ENCODE data around the gene PPP1R14C. TPM values are rescaled to one million over a fixed set of nuclear protein-coding genes. Genes with fewer than 3 reads are reported as not detected.

PPP1R14C gene
- total and polyA plus RNA-seq, 10 of the 15 experiments (the other 5 are each of a cell fraction or from before 2014, with no cell fraction given) = 0.07 to 1.6 (median 0.13) TPM; not detected in 4

DNA sequence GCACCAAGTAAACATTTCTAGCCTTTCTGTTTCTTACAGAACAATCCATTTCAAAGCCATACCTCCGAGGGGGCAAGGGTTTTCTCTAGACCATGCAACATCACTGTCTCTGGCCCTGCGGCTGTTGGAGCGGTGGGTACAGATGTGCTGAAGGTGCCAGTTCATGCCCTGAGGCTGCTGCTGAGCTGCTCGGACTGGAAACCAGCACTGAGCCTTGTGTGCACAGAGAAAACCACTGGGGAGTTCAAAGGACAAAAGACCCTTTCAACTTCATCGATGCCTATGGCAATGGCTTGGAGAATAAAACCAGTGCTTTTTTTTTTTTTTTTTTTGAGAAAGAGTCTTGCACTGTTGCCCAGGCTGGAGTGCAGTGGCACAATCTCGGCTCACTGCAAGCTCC is 132.6 kb downstream of the PPP1R14C start:
- intact Hi-C loops (cut with micrococcal nuclease; ENCODE audit: unreplicated experiment) (loop anchor here (2.0 kb wide), 1 partner anchor 27 kb away; no protein-coding TSS in a partner anchor), in situ Hi-C loops (cut with MboI) (no loop called here)
- H4K20me1 ChIP-seq (ENCODE audit: control insufficient read depth, insufficient read depth) = no peaks in the 10 kb centered on the region
- H3K79me2 ChIP-seq (ENCODE audit: control insufficient read depth, insufficient read depth, low read length) = no peaks in the 10 kb centered on the region
- ATAC-seq (no peak), DNase-seq (ENCODE audit: low read depth, low spot score) (no peak), FAIRE-seq (no peak)
- 41% methylated on average over 5 of the region's 6 CpGs for WGBS (ENCODE audit: insufficient coverage, insufficient replicate concordance, low lambda C conversion rate, missing lambda C conversion rate)
- H3K36me3 ChIP-seq (ENCODE audit: control insufficient read depth in 2 of 2, insufficient read depth in 2 of 2, low read length in 1 of 2) = no peaks in the 10 kb centered on the region
- no peaks in the 10 kb centered on the region for H3K27me3 ChIP-seq (replicated peaks in 1 of 2; ENCODE audit: control insufficient read depth in 2 of 2, insufficient read depth in 2 of 2, low read length in 1 of 2)
- no TSS peak for BruUV-seq (replicated peaks)
- no peak overlapping the region for H2AFZ ChIP-seq (ENCODE audit: control insufficient read depth, low read depth, low read length)
- ChIA-PET POLR2A (no interaction called here), SMC1A (ENCODE audit: uncharacterized antibody, unreplicated experiment) (no interaction called here), RAD21 (ENCODE audit: unreplicated experiment) (interaction anchor here (0.6 kb wide), 1 partner anchor 11 kb away, joined by 3 read pairs; no protein-coding TSS in a partner anchor), CTCF (no interaction called here)
- no peak overlapping the region for H3K4me2 ChIP-seq (ENCODE audit: control insufficient read depth, insufficient read depth)
- no peak overlapping the region for H3K27ac ChIP-seq (ENCODE audit: control insufficient read depth, insufficient read depth)
- no peaks in the 10 kb centered on the region for H3K4me1 ChIP-seq (ENCODE audit: control insufficient read depth, insufficient read depth, low read length)
- H3K4me3 ChIP-seq = no peak overlapping the region
- no peaks in the 10 kb centered on the region for H3K9me3 ChIP-seq (replicated peaks; ENCODE audit: control insufficient read depth, insufficient read depth, low read length)
- no peak overlapping the region for H3K9ac ChIP-seq (ENCODE audit: control insufficient read depth, insufficient read depth, low read length)
- TF ChIP-seq, protein P1, sequence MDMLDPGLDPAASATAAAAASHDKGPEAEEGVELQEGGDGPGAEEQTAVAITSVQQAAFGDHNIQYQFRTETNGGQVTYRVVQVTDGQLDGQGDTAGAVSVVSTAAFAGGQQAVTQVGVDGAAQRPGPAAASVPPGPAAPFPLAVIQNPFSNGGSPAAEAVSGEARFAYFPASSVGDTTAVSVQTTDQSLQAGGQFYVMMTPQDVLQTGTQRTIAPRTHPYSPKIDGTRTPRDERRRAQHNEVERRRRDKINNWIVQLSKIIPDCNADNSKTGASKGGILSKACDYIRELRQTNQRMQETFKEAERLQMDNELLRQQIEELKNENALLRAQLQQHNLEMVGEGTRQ (IDR thresholded peaks at IDR 0.05; ENCODE audit: borderline replicate concordance, low read depth, low read length) = no peak
- TF ChIP-seq HDGF (IDR thresholded peaks at IDR 0.05) (no peak), SMC3 (IDR thresholded peaks at IDR 0.05; ENCODE audit: borderline replicate concordance, low read length) (no peak), RFX5 (IDR thresholded peaks at IDR 0.05; ENCODE audit: low read depth, low read length) (no peak), STAT1 (conservative IDR thresholded peaks at IDR 0.05) (no peak), NKRF (conservative IDR thresholded peaks at IDR 0.05) (no peak), NFYB (IDR thresholded peaks at IDR 0.05; ENCODE audit: insufficient read depth, low read depth, low read length) (no peak)
- TF ChIP-seq, protein P2, sequence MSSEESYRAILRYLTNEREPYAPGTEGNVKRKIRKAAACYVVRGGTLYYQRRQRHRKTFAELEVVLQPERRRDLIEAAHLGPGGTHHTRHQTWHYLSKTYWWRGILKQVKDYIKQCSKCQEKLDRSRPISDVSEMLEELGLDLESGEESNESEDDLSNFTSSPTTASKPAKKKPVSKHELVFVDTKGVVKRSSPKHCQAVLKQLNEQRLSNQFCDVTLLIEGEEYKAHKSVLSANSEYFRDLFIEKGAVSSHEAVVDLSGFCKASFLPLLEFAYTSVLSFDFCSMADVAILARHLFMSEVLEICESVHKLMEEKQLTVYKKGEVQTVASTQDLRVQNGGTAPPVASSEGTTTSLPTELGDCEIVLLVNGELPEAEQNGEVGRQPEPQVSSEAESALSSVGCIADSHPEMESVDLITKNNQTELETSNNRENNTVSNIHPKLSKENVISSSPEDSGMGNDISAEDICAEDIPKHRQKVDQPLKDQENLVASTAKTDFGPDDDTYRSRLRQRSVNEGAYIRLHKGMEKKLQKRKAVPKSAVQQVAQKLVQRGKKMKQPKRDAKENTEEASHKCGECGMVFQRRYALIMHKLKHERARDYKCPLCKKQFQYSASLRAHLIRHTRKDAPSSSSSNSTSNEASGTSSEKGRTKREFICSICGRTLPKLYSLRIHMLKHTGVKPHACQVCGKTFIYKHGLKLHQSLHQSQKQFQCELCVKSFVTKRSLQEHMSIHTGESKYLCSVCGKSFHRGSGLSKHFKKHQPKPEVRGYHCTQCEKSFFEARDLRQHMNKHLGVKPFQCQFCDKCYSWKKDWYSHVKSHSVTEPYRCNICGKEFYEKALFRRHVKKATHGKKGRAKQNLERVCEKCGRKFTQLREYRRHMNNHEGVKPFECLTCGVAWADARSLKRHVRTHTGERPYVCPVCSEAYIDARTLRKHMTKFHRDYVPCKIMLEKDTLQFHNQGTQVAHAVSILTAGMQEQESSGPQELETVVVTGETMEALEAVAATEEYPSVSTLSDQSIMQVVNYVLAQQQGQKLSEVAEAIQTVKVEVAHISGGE (CRISPR knock-in tag; IDR thresholded peaks at IDR 0.05) = no peak

Measured in GM12878 (cell line).